HepG2 (cell line): Measurements from ENCODE around the gene NOVA2. TPM values are rescaled to one million over a fixed set of nuclear protein-coding genes. Genes with fewer than 3 reads are reported as not detected.

Experiments
- AKAP8 ChIP-seq: sonication (generic); formaldehyde crosslinking; IDR thresholded peaks from 2 replicates; pipeline ENCODE4 v1.5.1; 2020; ENCODE audit warnings: mild to moderate bottlenecking, missing genetic modification reagents
- ATAD3A ChIP-seq: sonication (generic); formaldehyde crosslinking; IDR thresholded peaks from 2 replicates; pipeline ENCODE4 v1.4.0; 2020; ENCODE audit warnings: missing genetic modification reagents
- BRCA1 ChIP-seq: sonication (generic); formaldehyde crosslinking; IDR thresholded peaks from 2 replicates; pipeline ENCODE4 v1.4.0; 2020; ENCODE audit warnings: missing genetic modification reagents
- DPF2 ChIP-seq: sonication (generic); formaldehyde crosslinking; IDR thresholded peaks from 2 replicates; pipeline ENCODE4 v1.4.0; 2020; ENCODE audit warnings: mild to moderate bottlenecking, low read depth, missing genetic modification reagents, borderline replicate concordance
- FOXJ3 ChIP-seq: sonication (generic); formaldehyde crosslinking; IDR thresholded peaks from 2 replicates; pipeline ENCODE4 v1.4.0; 2020; ENCODE audit warnings: missing genetic modification reagents, mild to moderate bottlenecking, borderline replicate concordance
- ISX ChIP-seq: sonication (generic); formaldehyde crosslinking; conservative IDR thresholded peaks from 2 replicates; pipeline ENCODE4 v1.5.0; 2020; ENCODE audit warnings: missing genetic modification reagents
- KAT7 ChIP-seq: IDR thresholded peaks from 2 replicates; pipeline ENCODE4 v1.6.1; 2018; ENCODE audit warnings: borderline replicate concordance, missing compliant biosample characterization
- KLF11 ChIP-seq: IDR thresholded peaks from 2 replicates; pipeline ENCODE4 v1.6.1; 2016; ENCODE audit warnings: missing compliant biosample characterization
- NFAT5 ChIP-seq: sonication (generic); formaldehyde crosslinking; IDR thresholded peaks from 2 replicates; pipeline ENCODE4 v1.4.0; 2020; ENCODE audit warnings: missing genetic modification reagents
- SNRNP70 ChIP-seq: fragments of 200-400 bp; formaldehyde crosslinking; IDR thresholded peaks from 2 replicates; pipeline ENCODE4 v1.6.1; 2017; ENCODE audit warnings: mild to moderate bottlenecking, low read depth, low read length, moderate library complexity
- TBL1XR1 ChIP-seq: fragments of 150-350 bp; IDR thresholded peaks from 2 replicates; pipeline ENCODE4 v1.6.1; 2014; ENCODE audit warnings: borderline replicate concordance, low read length; ENCODE audit not compliant: partially characterized antibody
- UBTF ChIP-seq: sonication (generic); formaldehyde crosslinking; IDR thresholded peaks from 2 replicates; pipeline ENCODE4 v1.4.0; 2020; ENCODE audit warnings: mild to moderate bottlenecking, missing genetic modification reagents
- YEATS2 ChIP-seq: sonication (generic); formaldehyde crosslinking; IDR thresholded peaks from 2 replicates; pipeline ENCODE4 v1.4.0; 2020; ENCODE audit warnings: missing genetic modification reagents, borderline replicate concordance
- ZNF296 ChIP-seq: sonication (generic); formaldehyde crosslinking; conservative IDR thresholded peaks from 2 replicates; pipeline ENCODE4 v1.5.0; 2020; ENCODE audit warnings: mild to moderate bottlenecking, missing genetic modification reagents
- ZNF709 ChIP-seq: sonication (generic); formaldehyde crosslinking; IDR thresholded peaks from 2 replicates; pipeline ENCODE4 v1.5.0; 2020; ENCODE audit warnings: mild to moderate bottlenecking, missing genetic modification reagents
- ZNF891 ChIP-seq: sonication (generic); formaldehyde crosslinking; IDR thresholded peaks from 2 replicates; pipeline ENCODE4 v1.5.0; 2020; ENCODE audit warnings: mild to moderate bottlenecking, missing genetic modification reagents
- polyA plus RNA-seq, 8 experiments: library from polyadenylated mRNA; depleted of rRNA in 3 of 8; stranded (reverse) in 7 of 8; unstranded in 1 of 8; fragments of >200 nt; fragmentation: Illumina TruSeq in 4 of 8; extraction: Trizol in 4 of 8; gene quantifications; 2 replicates each; pipeline versions ENCODE4 v1.2.1 to v1.2.3, GENCODE V29; 2011 to 2016; ENCODE audit warnings: low read depth in 4 of 8, missing spikeins in 1 of 8, mixed read lengths in 1 of 8; ENCODE audit not compliant: insufficient read depth in 1 of 8
- total RNA-seq, 5 experiments: library from RNA; depleted of rRNA; stranded (reverse); fragments of >200 nt; fragmentation: Illumina TruSeq; extraction: Trizol; gene quantifications; 2 replicates each; pipeline ENCODE4 v1.2.3, GENCODE V29; 2016; ENCODE audit warnings: low read depth in 1 of 5
- TF ChIP-seq, protein P1 (sequence below): sonication (generic); formaldehyde crosslinking; IDR thresholded peaks from 2 replicates; pipeline ENCODE4 v1.5.0; 2020; ENCODE audit warnings: missing genetic modification reagents
- TF ChIP-seq, protein P2 (sequence below): sonication (generic); formaldehyde crosslinking; IDR thresholded peaks from 2 replicates; pipeline ENCODE4 v1.5.1; 2020; ENCODE audit warnings: missing genetic modification reagents, mild to moderate bottlenecking, borderline replicate concordance
- TF ChIP-seq, protein P3 (sequence below): sonication (generic); formaldehyde crosslinking; IDR thresholded peaks from 2 replicates; pipeline ENCODE4 v1.8.0; 2022; ENCODE audit warnings: missing genetic modification reagents, low read depth, mild to moderate bottlenecking, borderline replicate concordance

NOVA2 gene
- total and polyA plus RNA-seq, 2 of the 13 experiments (the other 11 are each of a cell fraction or from before 2014, with no cell fraction given) = not detected

- TF ChIP-seq ISX (CRISPR knock-in tag) = no peak
- TF ChIP-seq DPF2 (CRISPR knock-in tag) = no peak
- TF ChIP-seq ZNF891 (CRISPR knock-in tag) = no peak
- TF ChIP-seq KLF11 (CRISPR knock-in tag) = no peak
- no peak for TF ChIP-seq BRCA1 (CRISPR knock-in tag)
- TF ChIP-seq AKAP8 (CRISPR knock-in tag) = peak; percentile 40; the same call in 1 of the 2 replicates
- peak; percentile 80; the same call in 1 of the 2 replicates for TF ChIP-seq UBTF (CRISPR knock-in tag)
- TF ChIP-seq ZNF296 (CRISPR knock-in tag) = no peak
- peak; percentile 84; the same call in 1 of the 2 replicates for TF ChIP-seq KAT7 (CRISPR knock-in tag)
- TF ChIP-seq ZNF709 (CRISPR knock-in tag) = peak; percentile 31; the same call in 1 of the 2 replicates
- TF ChIP-seq ATAD3A = no peak
- TF ChIP-seq SNRNP70 = no peak
- peak; percentile 37 for TF ChIP-seq TBL1XR1
- TF ChIP-seq, protein P1, sequence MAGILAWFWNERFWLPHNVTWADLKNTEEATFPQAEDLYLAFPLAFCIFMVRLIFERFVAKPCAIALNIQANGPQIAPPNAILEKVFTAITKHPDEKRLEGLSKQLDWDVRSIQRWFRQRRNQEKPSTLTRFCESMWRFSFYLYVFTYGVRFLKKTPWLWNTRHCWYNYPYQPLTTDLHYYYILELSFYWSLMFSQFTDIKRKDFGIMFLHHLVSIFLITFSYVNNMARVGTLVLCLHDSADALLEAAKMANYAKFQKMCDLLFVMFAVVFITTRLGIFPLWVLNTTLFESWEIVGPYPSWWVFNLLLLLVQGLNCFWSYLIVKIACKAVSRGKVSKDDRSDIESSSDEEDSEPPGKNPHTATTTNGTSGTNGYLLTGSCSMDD (CRISPR knock-in tag) = no peak
- TF ChIP-seq, protein P2, sequence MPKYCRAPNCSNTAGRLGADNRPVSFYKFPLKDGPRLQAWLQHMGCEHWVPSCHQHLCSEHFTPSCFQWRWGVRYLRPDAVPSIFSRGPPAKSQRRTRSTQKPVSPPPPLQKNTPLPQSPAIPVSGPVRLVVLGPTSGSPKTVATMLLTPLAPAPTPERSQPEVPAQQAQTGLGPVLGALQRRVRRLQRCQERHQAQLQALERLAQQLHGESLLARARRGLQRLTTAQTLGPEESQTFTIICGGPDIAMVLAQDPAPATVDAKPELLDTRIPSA (CRISPR knock-in tag) = 0 out of 2 replicates have a peak, but pooled peaks have one; percentile 36
- TF ChIP-seq, protein P3, sequence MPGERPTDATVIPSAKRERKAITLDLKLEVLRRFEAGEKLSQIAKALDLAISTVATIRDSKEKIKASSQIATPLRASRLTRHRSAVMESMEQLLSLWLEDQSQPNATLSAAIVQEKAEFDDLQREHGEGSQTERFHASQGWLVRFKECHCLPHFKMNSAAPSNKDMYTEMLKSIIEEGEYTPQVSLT (CRISPR knock-in tag) = no peak
- no peak for TF ChIP-seq FOXJ3 (CRISPR knock-in tag)
- TF ChIP-seq YEATS2 (CRISPR knock-in tag) = no peak
- no peak for TF ChIP-seq NFAT5
Measured at GRCh38 chr19:45885556-45886426, 87.9 kb downstream of the NOVA2 start, which contains the start of gene IRF2BP1 (continued).
